HG03565 (cell line): ENCODE data around the gene ICA1.
A peak's percentile ranks its signal among the peaks of the same experiment; 100 is the strongest.

Experiments
- ATAC-seq: cut with Tn5 transposase; IDR thresholded peaks from one replicate; pipeline ENCODE4 v1.9.1; 2021; ENCODE audit warnings: mild to moderate bottlenecking, moderate library complexity; ENCODE audit not compliant: unreplicated experiment

ICA1 gene

GRCh38 chr7:8228766-8229674 lies 32.9 kb downstream of the ICA1 start:
- ATAC-seq, result no peak

- ATAC-seq, result no peak
These were observed 33.9 kb downstream of the ICA1 start for GRCh38 chr7:8228068-8228467.

DNA sequence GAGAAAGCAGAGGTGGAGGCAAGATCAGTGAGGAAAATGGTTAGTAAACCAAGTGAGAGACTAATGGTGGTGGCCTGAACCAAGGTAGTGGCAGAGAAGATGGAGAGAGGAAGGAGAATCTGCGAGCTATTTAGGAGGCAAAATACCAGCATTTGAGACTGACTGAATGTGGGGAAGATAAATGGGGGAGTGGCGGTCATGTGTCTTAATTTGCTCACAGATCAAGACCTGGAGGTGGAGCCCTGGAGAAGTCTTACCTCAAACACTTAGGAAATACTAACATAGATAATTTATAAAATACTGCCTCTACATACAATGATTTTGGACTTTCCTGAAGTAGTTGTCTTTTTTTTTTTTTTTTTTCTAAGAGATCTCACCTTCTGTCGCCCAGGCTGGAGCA lies 34.7 kb downstream of the ICA1 start:
- no peak for ATAC-seq

DNA sequence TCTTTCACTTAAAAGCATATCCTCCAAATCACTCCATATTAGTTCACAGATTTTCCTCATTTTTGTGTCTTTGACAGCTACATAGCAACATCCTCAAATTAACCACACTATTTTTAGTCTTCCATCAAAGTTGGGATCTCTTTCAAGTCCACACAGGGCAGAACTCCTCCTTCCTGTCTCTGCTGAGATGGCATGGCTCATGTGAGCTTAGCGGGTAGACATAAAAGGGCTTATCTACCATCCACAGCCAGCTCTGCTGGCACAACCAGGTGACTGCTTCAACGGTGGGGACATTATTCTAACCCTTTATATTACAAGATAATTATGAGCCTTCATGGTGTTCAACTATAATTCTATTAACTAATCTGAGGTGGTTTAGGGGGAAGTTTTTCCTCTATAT lies 35.5 kb downstream of the ICA1 start:
- ATAC-seq, result no peak

- no peak for ATAC-seq
These were observed 40.4 kb downstream of the ICA1 start for GRCh38 chr7:8221567-8221966.

DNA sequence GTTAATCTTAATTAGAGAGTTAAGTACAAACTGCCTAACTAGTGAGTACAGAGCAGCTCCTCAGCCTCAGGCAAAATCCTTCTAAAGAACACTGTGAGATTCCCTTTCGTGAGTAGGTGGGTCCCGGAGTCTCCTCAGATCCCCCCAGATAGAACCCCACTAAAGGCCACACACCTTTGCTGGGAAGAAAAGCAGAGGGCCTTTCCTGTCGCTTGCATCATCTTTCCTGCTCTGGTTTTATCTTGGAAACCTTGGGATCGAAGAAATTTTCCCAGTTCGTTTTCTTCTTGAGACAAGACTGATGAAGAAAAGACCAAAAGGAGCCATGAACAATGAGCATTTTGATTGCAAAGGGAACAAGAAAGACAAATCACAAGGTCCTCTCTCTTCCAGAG lies 40.9 kb downstream of the ICA1 start:
- ATAC-seq, result no peak

DNA sequence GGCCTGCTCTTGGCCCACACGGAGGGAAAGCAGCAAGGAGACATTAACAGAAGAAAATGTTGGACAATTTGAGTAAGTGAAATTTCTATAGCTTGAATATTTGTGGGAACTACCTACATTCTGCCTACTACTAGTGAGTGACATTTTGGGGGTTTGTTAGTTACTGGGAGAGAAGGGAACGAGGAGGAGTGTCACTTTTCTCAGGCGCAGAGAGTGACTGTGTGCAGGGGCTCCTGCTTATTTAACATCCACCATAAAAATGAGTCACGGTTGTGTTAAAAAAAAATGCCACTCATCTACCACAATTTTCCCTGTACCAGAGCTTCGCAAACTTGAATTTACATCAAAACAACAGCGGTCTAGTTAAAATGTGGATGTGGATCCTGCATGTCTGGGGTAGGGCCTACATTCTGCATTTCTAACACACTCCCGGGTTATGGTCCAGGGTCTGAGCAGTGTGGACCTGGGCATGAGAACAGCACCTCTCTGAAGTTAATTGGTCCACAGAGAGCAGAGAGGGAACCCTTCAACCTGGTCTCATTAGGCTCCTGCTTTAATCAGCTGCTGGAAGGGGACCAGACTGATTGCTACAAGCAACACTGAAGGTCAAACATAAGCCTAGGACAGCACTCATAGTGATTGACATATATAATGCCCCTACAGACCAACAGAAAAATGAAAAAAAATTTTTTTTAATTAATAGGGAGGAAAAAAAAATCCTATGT lies 41.4 kb downstream of the ICA1 start:
- no peak for ATAC-seq

DNA sequence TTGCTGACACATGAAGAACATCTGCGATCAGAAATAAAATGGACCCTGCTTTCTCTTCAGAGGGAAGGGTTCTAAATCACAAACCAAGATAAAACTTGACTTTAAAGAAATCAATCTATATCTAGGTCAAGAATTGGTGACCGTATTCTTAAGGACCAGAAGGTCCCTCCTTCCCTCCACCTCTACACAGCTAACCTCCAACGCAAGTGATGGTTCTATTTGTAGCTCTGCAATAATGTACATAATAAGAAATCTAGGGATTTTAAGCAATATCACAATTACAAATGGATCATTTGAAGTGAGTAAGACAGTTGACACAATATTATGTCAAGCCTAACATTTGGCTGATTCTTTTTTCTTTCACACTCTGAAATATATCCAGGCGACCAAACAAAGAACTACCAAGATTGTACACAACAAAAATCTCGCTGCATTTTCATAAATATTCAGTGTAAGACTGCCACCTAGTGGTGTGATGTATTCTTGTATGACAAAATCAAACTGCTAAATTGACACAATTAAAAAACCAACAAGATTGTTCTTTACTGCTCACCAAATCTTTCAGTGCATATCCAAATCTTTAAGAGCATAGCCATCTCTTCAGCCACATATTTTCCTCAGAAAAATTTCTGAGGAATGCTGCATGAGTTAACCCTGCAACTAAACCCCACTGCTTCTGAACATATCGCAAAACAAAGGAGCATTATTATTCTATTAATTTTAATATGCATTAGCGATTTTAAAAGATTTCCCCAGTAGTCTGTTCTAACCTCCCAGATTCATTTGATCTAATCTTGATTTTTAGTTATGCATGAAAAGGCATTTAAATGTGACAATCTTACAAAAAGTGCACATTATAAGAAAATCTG lies 44.5 kb downstream of the ICA1 start:
- ATAC-seq, result peak; percentile 52

- no peak for ATAC-seq
These were observed 45.7 kb downstream of the ICA1 start for GRCh38 chr7:8216334-8216690.

- ATAC-seq, result no peak
These were observed 46.2 kb downstream of the ICA1 start for GRCh38 chr7:8215648-8216333.

DNA sequence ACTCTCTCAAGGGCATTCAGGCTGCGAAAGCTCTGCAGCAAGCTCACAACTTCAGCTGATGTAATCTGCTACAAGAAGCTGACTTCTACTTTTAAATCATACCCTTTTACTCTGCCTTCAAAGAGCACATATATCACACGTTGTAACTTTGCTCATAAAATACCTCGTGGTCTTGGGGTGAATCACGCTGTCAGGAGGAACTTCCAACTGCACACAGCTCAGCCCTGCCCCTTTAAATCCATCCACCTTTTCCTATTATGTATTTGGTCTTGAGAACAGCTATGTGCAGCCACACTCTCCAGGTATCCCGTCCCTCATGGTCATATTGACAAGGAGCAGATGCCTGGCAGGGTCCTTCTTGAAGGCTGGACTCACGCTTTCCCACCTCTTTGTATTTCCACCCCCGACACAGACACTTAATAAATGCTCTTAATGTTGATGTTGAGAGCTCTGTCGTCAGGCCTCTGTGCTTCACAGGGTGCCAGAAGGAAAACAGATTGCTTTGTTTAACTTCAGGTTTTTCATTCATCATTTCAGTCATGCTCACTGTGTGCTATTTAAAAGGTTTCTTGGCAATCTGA lies 47.6 kb downstream of the ICA1 start:
- ATAC-seq, result no peak

DNA sequence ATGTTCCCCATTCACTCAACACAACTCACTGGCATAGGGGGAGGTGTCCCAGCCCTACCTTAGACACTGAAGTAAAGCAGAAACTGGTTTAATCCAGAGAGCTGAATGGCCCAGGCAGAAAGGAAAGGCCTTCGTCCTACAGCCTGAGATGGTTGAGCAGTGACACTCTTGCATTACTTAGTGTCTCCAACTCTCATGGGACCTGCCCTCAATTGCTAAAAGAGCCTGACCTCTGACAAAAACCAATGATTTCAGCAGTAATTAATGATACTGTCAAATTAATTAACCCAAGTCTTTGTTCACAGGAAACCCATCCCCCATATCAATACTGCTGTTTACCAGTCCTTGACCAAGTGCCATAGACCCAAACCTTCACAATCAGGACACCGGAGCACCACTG lies 48.6 kb downstream of the ICA1 start:
- ATAC-seq, result no peak

- ATAC-seq, result no peak
These were observed 49.3 kb downstream of the ICA1 start for GRCh38 chr7:8212638-8213037.

- no peak for ATAC-seq
These were observed 50.3 kb downstream of the ICA1 start for GRCh38 chr7:8211725-8212096.

GRCh38 chr7:8210845-8211724 lies 50.9 kb downstream of the ICA1 start:
- no peak for ATAC-seq

DNA sequence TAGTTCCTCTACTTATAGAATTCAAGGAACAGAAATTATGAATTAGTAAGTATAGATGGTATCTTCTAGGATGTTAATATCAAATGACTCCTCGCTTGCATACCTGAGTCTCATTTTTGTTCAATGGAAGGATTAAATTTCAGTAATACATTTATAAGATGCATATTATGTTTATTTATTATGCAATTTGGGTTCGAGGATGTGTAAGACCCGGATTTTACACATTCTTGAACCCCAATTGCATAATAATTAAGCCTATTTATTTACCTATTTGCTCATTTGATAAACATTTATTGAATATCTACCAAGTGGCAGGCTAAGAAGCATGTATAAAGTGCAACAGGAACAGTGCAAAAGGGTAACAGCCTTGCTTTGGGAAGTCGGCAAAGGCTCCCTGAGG lies 52.6 kb downstream of the ICA1 start:
- no peak for ATAC-seq

- no peak for ATAC-seq
These were observed 53.2 kb downstream of the ICA1 start for GRCh38 chr7:8208816-8209215.

- no peak for ATAC-seq
These were observed 55.0 kb downstream of the ICA1 start for GRCh38 chr7:8206956-8207355.

GRCh38 chr7:8205537-8205936 lies 56.4 kb downstream of the ICA1 start:
- ATAC-seq, result no peak

DNA sequence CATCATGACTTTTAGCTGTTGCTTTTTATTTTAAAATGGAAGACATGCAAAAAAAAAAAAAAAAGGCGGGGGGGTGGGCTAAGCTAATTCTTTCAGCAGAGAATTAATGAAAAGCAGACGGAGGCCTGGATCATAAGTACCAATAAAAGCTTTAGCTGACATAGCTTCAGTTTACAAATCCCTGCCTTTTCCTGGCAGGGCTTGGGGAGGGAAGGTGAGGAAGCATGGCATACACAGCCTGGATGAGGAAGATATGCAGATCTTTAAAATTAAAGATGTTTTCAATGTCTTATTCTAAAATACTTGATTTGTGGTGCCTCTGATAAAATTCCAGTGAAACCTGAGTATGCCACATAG lies 57.0 kb downstream of the ICA1 start:
- no peak for ATAC-seq
